IPS-15b (cell line): ENCODE data around the gene TPX2.

ENCODE experiments used
- H3K27me3 ChIP-seq: one replicate; pipeline ENCODE4 v1.6.1; 2013; ENCODE audit warnings: low read length; ENCODE audit not compliant: control insufficient read depth, insufficient read depth
- H3K36me3 ChIP-seq: one replicate; pipeline ENCODE4 v1.6.1; 2013; ENCODE audit warnings: low read length; ENCODE audit not compliant: control insufficient read depth, insufficient read depth
- H3K4me1 ChIP-seq: one replicate; pipeline ENCODE4 v1.6.1; 2013; ENCODE audit warnings: mild to moderate bottlenecking, low read length; ENCODE audit not compliant: control insufficient read depth, insufficient read depth
- H3K4me3 ChIP-seq: one replicate; pipeline ENCODE4 v1.5.1; 2013; ENCODE audit warnings: low read depth, low read length
- H3K9ac ChIP-seq: one replicate; pipeline ENCODE4 v1.6.1; 2013; ENCODE audit warnings: low read depth, mild to moderate bottlenecking, low read length
- H3K9me3 ChIP-seq: one replicate; pipeline ENCODE4 v1.6.1; 2013; ENCODE audit warnings: mild to moderate bottlenecking, low read length; ENCODE audit not compliant: control insufficient read depth, insufficient read depth

The TPX2 gene

DNA sequence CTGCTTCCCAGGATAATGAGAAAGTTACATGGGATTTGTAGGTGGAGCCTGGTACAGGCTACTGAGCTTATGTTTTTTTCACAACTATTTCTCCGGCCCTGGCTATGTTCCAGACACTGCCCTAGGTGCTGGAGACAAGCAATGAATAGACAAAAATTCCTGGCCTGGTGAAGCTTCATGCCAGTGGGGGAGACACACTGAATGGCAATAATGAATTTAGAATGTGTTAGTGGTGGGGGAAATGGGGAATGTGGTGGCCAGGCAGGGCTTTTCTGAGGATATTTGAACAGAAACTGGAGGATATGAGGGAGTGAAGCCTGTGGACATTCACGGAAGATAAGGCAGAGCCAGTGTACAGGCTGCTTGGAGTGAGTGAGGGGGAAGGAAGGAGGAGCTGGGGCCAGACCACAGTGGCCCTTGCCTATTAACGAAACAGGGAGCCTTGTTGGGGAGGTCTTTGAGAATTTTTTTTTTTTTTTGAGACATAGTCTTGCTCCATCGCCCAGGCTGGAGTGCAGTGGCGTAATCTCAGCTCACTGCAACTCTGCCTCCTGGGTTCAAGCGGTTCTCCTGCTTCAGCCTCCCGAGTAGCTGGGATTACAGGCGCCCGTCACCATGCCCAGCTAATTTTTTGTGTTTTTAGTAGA, 99.7 kb downstream of the TPX2 start:
- H3K4me3 ChIP-seq: no peak overlapping the region
- H3K9me3 ChIP-seq: no peaks in the 10 kb centered on the region
- H3K4me1 ChIP-seq: peaks cover 7% of the 10 kb centered on the region
- no peak overlapping the region for H3K9ac ChIP-seq
- no peaks in the 10 kb centered on the region for H3K27me3 ChIP-seq
- no peaks in the 10 kb centered on the region for H3K36me3 ChIP-seq

GRCh38 chr20:31839782-31840487, 100.8 kb downstream of the TPX2 start:
- Histone ChIP-seq H3K9ac (no peak overlapping the region), H3K36me3 (no peaks in the 10 kb centered on the region), H3K4me3 (no peak overlapping the region), H3K4me1 (peaks cover 7% of the 10 kb centered on the region), H3K9me3 (no peaks in the 10 kb centered on the region), H3K27me3 (no peaks in the 10 kb centered on the region)

DNA sequence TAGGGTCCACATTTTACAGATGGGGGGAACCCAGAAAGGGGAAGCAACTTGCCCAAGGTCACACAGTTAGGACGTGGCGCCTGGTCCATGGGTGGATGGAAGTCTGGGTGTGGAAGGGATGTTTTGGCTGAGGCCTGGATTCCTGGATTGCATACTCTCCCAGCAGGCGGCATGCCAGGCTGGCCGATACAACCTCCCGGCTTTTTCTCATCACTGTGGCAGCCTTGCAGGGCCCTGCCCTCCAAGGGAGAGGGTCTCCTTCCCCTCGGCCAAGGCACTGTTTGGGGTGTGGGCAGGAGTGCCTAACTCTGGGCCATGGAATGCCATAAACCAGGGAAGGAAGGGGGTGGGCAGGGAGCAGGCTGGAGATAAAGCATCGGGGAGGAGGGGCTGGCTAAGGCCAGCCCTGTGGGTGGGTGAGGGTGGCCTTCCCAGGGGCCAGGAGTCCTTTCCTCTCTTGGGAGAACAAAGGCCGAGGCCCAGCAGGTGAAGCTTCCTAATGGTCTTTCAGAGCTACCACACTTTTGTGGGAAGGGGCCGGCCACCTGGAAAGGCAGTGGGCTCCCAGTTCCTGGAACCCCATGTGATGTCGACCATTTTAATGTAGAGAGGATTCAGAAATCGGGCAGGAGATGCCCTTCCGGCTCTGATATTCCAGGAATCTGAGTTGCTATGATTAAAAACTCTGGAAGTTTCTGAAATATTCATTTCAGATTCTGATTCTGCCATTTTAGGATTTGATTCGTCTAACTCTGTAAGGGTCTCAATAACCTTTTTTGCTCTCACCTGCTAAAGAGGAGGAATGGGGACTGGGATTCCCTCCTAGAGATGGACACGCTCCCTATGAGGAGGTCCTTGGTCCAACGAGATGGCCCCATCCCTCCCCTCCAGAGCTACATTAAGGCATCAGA, 102.1 kb downstream of the TPX2 start:
- H3K9me3 ChIP-seq: no peaks in the 10 kb centered on the region
- H3K4me1 ChIP-seq: peaks cover 7% of the 10 kb centered on the region
- H3K9ac ChIP-seq: no peak overlapping the region
- H3K27me3 ChIP-seq: no peaks in the 10 kb centered on the region
- H3K4me3 ChIP-seq: no peak overlapping the region
- no peaks in the 10 kb centered on the region for H3K36me3 ChIP-seq

GRCh38 chr20:31841928-31842327, 102.8 kb downstream of the TPX2 start:
- Histone ChIP-seq H3K4me1 (peaks cover 3% of the 10 kb centered on the region), H3K4me3 (no peak overlapping the region), H3K9me3 (no peaks in the 10 kb centered on the region), H3K36me3 (no peaks in the 10 kb centered on the region), H3K27me3 (no peaks in the 10 kb centered on the region), H3K9ac (no peak overlapping the region)

GRCh38 chr20:31842471-31843157, 103.5 kb downstream of the TPX2 start:
- Histone ChIP-seq H3K9me3 (no peaks in the 10 kb centered on the region), H3K4me3 (no peak overlapping the region), H3K4me1 (peaks cover 3% of the 10 kb centered on the region), H3K36me3 (no peaks in the 10 kb centered on the region), H3K9ac (no peak overlapping the region), H3K27me3 (peaks cover 4% of the 10 kb centered on the region)

GRCh38 chr20:31843288-31843687, 104.2 kb downstream of the TPX2 start:
- H3K27me3 ChIP-seq: peaks cover 4% of the 10 kb centered on the region
- H3K4me3 ChIP-seq: no peak overlapping the region
- H3K4me1 ChIP-seq: peaks cover 3% of the 10 kb centered on the region
- H3K36me3 ChIP-seq: no peaks in the 10 kb centered on the region
- H3K9me3 ChIP-seq: no peaks in the 10 kb centered on the region
- no peak overlapping the region for H3K9ac ChIP-seq

- H3K9ac ChIP-seq: no peak overlapping the region
- peaks cover 3% of the 10 kb centered on the region for H3K4me1 ChIP-seq
- H3K9me3 ChIP-seq: no peaks in the 10 kb centered on the region
- no peak overlapping the region for H3K4me3 ChIP-seq
- H3K36me3 ChIP-seq: no peaks in the 10 kb centered on the region
- H3K27me3 ChIP-seq: peaks cover 10% of the 10 kb centered on the region
These were observed 104.8 kb downstream of the TPX2 start for GRCh38 chr20:31843881-31844280.

- Histone ChIP-seq H3K27me3 (peaks cover 20% of the 10 kb centered on the region), H3K4me1 (peaks cover 3% of the 10 kb centered on the region), H3K9me3 (no peaks in the 10 kb centered on the region), H3K9ac (no peak overlapping the region), H3K36me3 (no peaks in the 10 kb centered on the region), H3K4me3 (no peak overlapping the region)
These were observed 105.7 kb downstream of the TPX2 start for GRCh38 chr20:31844737-31845299.

DNA sequence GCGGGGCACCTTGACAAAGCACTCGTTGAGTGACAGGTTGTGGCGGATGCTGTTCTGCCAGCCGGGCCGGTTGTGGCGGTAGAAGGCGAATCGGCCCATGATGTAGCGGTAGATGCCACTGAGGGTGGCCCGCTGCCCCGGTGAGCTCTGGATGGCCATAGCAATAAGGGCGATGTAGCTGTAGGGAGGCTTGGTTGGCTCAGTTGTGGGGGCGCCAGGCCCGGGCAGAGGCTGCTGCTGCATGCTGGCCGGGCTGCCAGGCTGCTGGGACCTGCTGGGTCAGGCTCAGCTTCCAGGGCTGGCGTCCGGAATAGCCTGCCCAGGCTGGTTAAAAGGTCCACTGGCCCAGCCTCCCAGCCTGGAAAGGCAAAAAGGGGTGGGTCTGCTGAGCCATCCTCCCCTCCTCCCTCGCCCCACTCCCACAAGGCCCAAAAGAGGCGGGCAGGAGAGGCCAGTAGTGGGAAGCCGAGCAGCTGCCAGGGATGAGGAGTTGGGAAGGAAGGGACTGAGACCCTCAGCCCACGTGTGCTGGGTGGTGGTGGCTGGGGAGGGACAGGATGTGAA, 106.3 kb downstream of the TPX2 start, which contains the start of gene FOXS1:
Gene FOXS1 (minus strand): TSS at position 305 of the 564 bp plus-strand sequence. CDS start 62 bp downstream, at position 243.
- no peak within 1 kb of the TSS for H3K9ac ChIP-seq
- no peaks in the 10 kb centered on the region for H3K9me3 ChIP-seq
- no peak within 1 kb of the TSS for H3K4me3 ChIP-seq
- peaks cover 3% of the 10 kb centered on the region for H3K4me1 ChIP-seq
- no peaks in the 10 kb centered on the region for H3K36me3 ChIP-seq
- peaks cover 25% of the 10 kb centered on the region for H3K27me3 ChIP-seq

- Histone ChIP-seq H3K27me3 (peaks cover 39% of the 10 kb centered on the region), H3K9ac (no peak overlapping the region), H3K4me3 (no peak overlapping the region), H3K4me1 (peaks cover 3% of the 10 kb centered on the region), H3K9me3 (no peaks in the 10 kb centered on the region), H3K36me3 (no peaks in the 10 kb centered on the region)
These were observed 107.7 kb downstream of the TPX2 start for GRCh38 chr20:31846793-31847138.
